A673 (cell line): ENCODE results near the gene WFS1. TPM values are rescaled to one million over a fixed set of nuclear protein-coding genes. Genes with fewer than 3 reads are reported as not detected.

Experiments
- BruUV-seq: library from RNA; stranded (reverse); fragments of 400-500 nt; replicated peaks from 2 replicates; lab custom pipeline; 2021; lab: Mats Ljungman, UMichigan
- CTCF ChIA-PET: fragments of 300-600 bp; sonication (Branson Sonifier 250); formaldehyde crosslinking; loops from one replicate; lab custom pipeline; 2022; ENCODE audit warnings: antibody characterized with exemption; lab: Charles Lee
- POLR2A ChIA-PET: fragments of 300-600 bp; sonication (Branson Sonifier 250); formaldehyde crosslinking; loops from one replicate; lab custom pipeline; 2022; ENCODE audit warnings: antibody characterized with exemption; ENCODE audit not compliant: low non-redundant PET; lab: Charles Lee
- DNase-seq: peaks from one replicate; pipeline ENCODE4 v3.0.0-alpha.2; 2015; ENCODE audit warnings: low spot score
- H3K27ac ChIP-seq: fragments of 200-600 bp; sonication (generic); 2 replicates; pipeline ENCODE4 v1.5.1; 2016; ENCODE audit warnings: mixed run types, low read depth, mild to moderate bottlenecking, mixed read lengths, antibody characterized with exemption, low read length; ENCODE audit not compliant: poor library complexity, severe bottlenecking
- H3K27me3 ChIP-seq: fragments of 200-600 bp; sonication (generic); replicated peaks from 2 replicates; pipeline ENCODE4 v1.6.1; 2017; ENCODE audit warnings: mixed run types, low read depth, mild to moderate bottlenecking, mixed read lengths, antibody characterized with exemption, low read length; ENCODE audit not compliant: insufficient read depth, poor library complexity
- H3K36me3 ChIP-seq: fragments of 200-600 bp; sonication (generic); 2 replicates; pipeline ENCODE4 v1.6.1; 2016; ENCODE audit warnings: mixed run types, mild to moderate bottlenecking, mixed read lengths, antibody characterized with exemption, low read length; ENCODE audit not compliant: insufficient read depth, poor library complexity, severe bottlenecking
- H3K4me1 ChIP-seq: fragments of 200-600 bp; sonication (generic); 2 replicates; pipeline ENCODE4 v1.6.1; 2017; ENCODE audit warnings: mixed run types, mild to moderate bottlenecking, mixed read lengths, antibody characterized with exemption, low read length; ENCODE audit not compliant: insufficient read depth, poor library complexity, severe bottlenecking
- H3K4me3 ChIP-seq: fragments of 200-600 bp; sonication (generic); 2 replicates; pipeline ENCODE4 v1.5.1; 2016; ENCODE audit warnings: low read depth, mixed run types, mild to moderate bottlenecking, mixed read lengths, low read length; ENCODE audit not compliant: poor library complexity, severe bottlenecking
- H3K9me3 ChIP-seq: fragments of 200-600 bp; sonication (generic); 2 replicates; pipeline ENCODE4 v1.6.1; 2016; ENCODE audit warnings: mixed run types, low read depth, mild to moderate bottlenecking, mixed read lengths, antibody characterized with exemption, low read length; ENCODE audit not compliant: poor library complexity, severe bottlenecking
- CTCF ChIP-seq: fragments of 300-800, 200-600 bp; sonication (generic); conservative IDR thresholded peaks from 2 replicates; pipeline ENCODE4 v1.5.1; 2017; ENCODE audit warnings: low read depth, mild to moderate bottlenecking, antibody characterized with exemption, low read length, moderate library complexity, mixed read lengths
- EZH2 ChIP-seq: fragments of 200-600 bp; sonication (generic); IDR thresholded peaks from 2 replicates; pipeline ENCODE4 v1.6.1; 2017; ENCODE audit warnings: borderline replicate concordance, low read depth, mild to moderate bottlenecking, mixed read lengths, antibody characterized with exemption, low read length; ENCODE audit not compliant: poor library complexity, severe bottlenecking
- intact Hi-C: fragments of 100-400 bp; cut with micrococcal nuclease; formaldehyde crosslinking; loops from one replicate; pipeline ENCODE4 v1.10.0; 2022; ENCODE audit not compliant: unreplicated experiment
- total RNA-seq: library from RNA; stranded (reverse); gene quantifications from 2 replicates; pipeline ENCODE4 v1.2.3, GENCODE V29; 2021

WFS1 gene
- total RNA-seq, 1 experiment from 2014 or later = 14.0 TPM

GRCh38 chr4:6278801-6279197 is 9.1 kb downstream of the WFS1 start:
- ChIA-PET POLR2A (no interaction called here), CTCF (no interaction called here)
- BruUV-seq = no TSS peak
- Histone ChIP-seq H3K27ac (no peak overlapping the region), H3K9me3 (no peaks in the 10 kb centered on the region), H3K27me3 (no peaks in the 10 kb centered on the region), H3K4me1 (no peaks in the 10 kb centered on the region), H3K36me3 (no peaks in the 10 kb centered on the region), H3K4me3 (no peak overlapping the region)
- no peak for DNase-seq
- intact Hi-C loops = no loop called here
- TF ChIP-seq CTCF (no peak), EZH2 (no peak)

- no peaks in the 10 kb centered on the region for H3K9me3 ChIP-seq
- H3K36me3 ChIP-seq = no peaks in the 10 kb centered on the region
- no peak for DNase-seq
- no peak for TF ChIP-seq CTCF
- no peak for TF ChIP-seq EZH2
- H3K4me3 ChIP-seq = no peak overlapping the region
- CTCF ChIA-PET = no interaction called here
- no peaks in the 10 kb centered on the region for H3K4me1 ChIP-seq
- no TSS peak for BruUV-seq
- POLR2A ChIA-PET = no interaction called here
- intact Hi-C loops = no loop called here
- H3K27ac ChIP-seq = no peak overlapping the region
- H3K27me3 ChIP-seq = no peaks in the 10 kb centered on the region
These were observed 10.1 kb downstream of the WFS1 start for GRCh38 chr4:6279582-6280289.

GRCh38 chr4:6280365-6280996 is 10.8 kb downstream of the WFS1 start:
- no peaks in the 10 kb centered on the region for H3K9me3 ChIP-seq
- H3K4me3 ChIP-seq = no peak overlapping the region
- BruUV-seq = no TSS peak
- TF ChIP-seq CTCF (no peak), EZH2 (no peak)
- no peaks in the 10 kb centered on the region for H3K4me1 ChIP-seq
- H3K27me3 ChIP-seq = no peaks in the 10 kb centered on the region
- POLR2A ChIA-PET = no interaction called here
- H3K27ac ChIP-seq = no peak overlapping the region
- H3K36me3 ChIP-seq = no peaks in the 10 kb centered on the region
- CTCF ChIA-PET = no interaction called here
- intact Hi-C loops = no loop called here
- no peak for DNase-seq
